Stimulated activated CD4-positive, alpha-beta T cell treated with anti-CD3 and anti-CD28 coated beads, Interleukin-1b, Interleukin-23, amount 100 ng/mL, for 48 hours (primary cell): ENCODE measurements around the gene FAM181B.
"Not testable (repeated sequence)": the region's sequence is repeated elsewhere in the genome, so short reads cannot be mapped to it uniquely, and the experiment has no call there.

Source experiments
- DNase-seq: peaks from one replicate; pipeline ENCODE4 v3.0.0-alpha.2; 2020

FAM181B gene

GRCh38 chr11:82731691-82732277 lies 1.9 kb downstream of the FAM181B start:
- no peak for DNase-seq

GRCh38 chr11:82730754-82731153 lies 2.9 kb downstream of the FAM181B start:
- no peak for DNase-seq

- no peak for DNase-seq
Measured at GRCh38 chr11:82730286-82730685, 3.4 kb downstream of the FAM181B start.

GRCh38 chr11:82724026-82724425 lies 9.6 kb downstream of the FAM181B start:
- no peak for DNase-seq

- no peak for DNase-seq
Measured at GRCh38 chr11:82722231-82722630, 11.4 kb downstream of the FAM181B start.

GRCh38 chr11:82720267-82721065 lies 13.2 kb downstream of the FAM181B start:
- DNase-seq, result no peak

- DNase-seq, result no peak
Measured at GRCh38 chr11:82719361-82720105, 14.1 kb downstream of the FAM181B start.

GRCh38 chr11:82718821-82719220 lies 14.8 kb downstream of the FAM181B start:
- DNase-seq, result no peak

- peak; percentile 13 for DNase-seq
Measured at GRCh38 chr11:82718307-82718706, 15.4 kb downstream of the FAM181B start.

- no peak for DNase-seq
Measured at GRCh38 chr11:82714346-82715174, 19.1 kb downstream of the FAM181B start.

GRCh38 chr11:82711648-82712047 lies 22.0 kb downstream of the FAM181B start:
- DNase-seq, result no peak

- DNase-seq, result no peak
Measured at GRCh38 chr11:82703796-82704195, 29.9 kb downstream of the FAM181B start.

GRCh38 chr11:82703226-82703625 lies 30.4 kb downstream of the FAM181B start:
- DNase-seq, result no peak

- DNase-seq, result no peak
Measured at GRCh38 chr11:82701847-82702520, 31.7 kb downstream of the FAM181B start.

- no peak for DNase-seq
Measured at GRCh38 chr11:82698576-82699352, 34.9 kb downstream of the FAM181B start.

- DNase-seq, result no peak
Measured at GRCh38 chr11:82692981-82693380, 40.7 kb downstream of the FAM181B start.

- not testable (repeated sequence) for DNase-seq
Measured at GRCh38 chr11:82689347-82689746, 44.3 kb downstream of the FAM181B start.

GRCh38 chr11:82686211-82686610 lies 47.5 kb downstream of the FAM181B start:
- DNase-seq, result no peak

- no peak for DNase-seq
Measured at GRCh38 chr11:82683029-82683428, 50.6 kb downstream of the FAM181B start.

- no peak for DNase-seq
Measured at GRCh38 chr11:82682003-82682751, 51.5 kb downstream of the FAM181B start.

GRCh38 chr11:82680252-82680651 lies 53.4 kb downstream of the FAM181B start:
- no peak for DNase-seq
